Activated naive CD4-positive, alpha-beta T cell treated with anti-CD3 and anti-CD28 coated beads, Interleukin-2, amount 50 U/mL, for 16 hours (primary cell): ENCODE results near the gene SLC45A1.
"Not testable (repeated sequence)": the region's sequence is repeated elsewhere in the genome, so short reads cannot be mapped to it uniquely, and the experiment has no call there.

ENCODE experiments used
- DNase-seq: peaks from one replicate; pipeline ENCODE4 v3.0.0-alpha.2; 2020

Gene SLC45A1

DNA sequence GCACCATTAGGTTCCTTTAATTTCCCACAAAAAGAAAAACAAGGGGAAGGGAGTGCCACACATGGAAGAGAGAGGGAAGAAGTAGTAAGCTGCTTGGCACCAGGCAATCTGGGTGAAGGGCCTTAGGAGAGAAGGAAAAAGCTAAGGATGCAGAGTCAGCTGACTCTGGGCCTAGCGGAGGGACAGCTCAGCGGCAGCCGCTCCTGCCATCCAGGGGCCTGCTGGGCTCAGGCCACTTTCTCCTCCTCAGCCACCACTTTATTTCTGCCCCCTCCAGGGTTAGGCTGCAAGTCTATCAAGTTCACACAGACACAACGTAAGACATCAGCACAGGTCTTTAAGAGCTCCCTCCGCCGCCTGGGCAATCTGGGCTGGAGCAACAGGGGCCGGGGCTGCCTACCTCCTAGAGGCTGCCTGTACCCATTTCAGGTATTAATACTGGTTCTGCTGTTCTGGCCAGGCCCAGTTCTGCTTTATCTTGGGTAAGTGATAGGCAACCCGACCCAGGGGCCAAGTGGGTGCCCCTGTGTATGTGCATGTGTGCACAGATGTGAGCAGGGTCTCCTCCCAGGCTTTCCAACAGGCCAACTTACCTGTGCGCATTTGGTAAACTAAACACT, 53.6 kb downstream of the SLC45A1 start:
- no peak for DNase-seq

GRCh38 chr1:8373125-8373524, 55.2 kb downstream of the SLC45A1 start:
- DNase-seq = no peak

DNA sequence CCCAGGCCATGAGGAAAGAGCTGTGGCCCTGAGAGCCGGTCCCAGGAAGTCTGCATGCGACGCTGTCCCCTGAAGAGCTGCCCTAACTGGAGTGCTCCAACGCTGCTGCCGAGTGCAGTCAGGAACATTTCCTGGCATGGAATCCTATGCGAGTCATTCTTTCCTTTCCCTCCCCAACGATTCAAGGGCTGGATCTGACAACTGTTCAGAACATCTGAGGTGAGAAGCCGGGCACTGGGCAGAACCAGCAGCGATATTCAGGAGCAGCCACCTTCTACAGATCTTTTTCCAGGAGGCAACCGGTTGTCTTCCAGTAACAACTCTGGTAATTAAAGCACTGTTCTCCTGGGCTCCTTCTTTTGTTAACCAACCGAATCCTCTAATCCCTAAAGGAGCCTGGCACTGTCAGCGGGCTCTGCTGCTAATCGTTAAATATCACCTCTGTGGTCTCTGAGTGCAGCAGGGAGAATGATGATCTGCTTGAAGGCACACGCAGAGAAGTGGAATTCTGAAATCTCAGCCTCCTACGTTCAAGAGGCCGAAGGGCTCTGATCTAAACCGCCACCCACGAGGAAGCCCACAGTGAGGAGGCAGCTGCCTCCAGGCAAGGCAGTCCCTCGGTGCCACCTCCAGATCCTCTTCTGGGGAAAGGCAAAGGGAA, 55.8 kb downstream of the SLC45A1 start:
- no peak for DNase-seq

DNA sequence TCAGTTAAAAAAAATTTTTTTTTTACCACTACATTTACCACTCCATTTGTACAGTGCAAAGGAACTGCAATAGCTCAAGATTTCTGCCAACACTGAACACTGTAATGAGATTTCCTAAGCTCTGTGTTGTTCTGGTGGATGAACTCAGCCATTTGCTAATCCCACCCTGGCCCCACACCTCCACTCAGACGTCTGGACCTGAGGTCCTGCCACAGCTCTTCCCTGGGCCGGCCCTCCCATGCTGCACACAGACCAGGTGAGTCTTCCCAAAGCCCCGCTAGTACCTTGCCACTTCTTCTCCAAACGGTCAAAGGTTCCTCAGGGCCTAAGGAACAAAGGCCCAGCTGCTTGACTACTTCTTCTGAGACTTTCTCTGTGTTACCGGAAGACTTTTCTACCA, 56.4 kb downstream of the SLC45A1 start:
- no peak for DNase-seq

DNA sequence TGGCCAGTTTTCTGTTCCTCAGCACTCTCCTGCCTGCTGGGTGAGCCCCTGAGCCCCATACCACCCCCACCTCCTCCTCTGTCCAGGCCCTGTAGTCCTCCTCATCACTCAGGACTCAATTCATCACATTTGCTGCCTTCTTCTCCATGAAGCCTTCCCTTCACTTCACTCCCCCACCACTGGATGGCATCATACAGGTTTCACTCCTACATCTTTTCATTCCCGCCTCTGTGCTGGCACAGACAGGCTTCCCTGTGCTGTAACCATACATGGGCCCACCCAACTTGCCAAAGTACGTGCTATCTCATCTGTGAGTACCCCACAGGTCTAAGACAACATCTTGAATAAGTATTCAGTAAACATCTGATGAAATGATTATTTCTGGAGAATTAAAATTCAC, 56.9 kb downstream of the SLC45A1 start:
- DNase-seq = no peak

DNA sequence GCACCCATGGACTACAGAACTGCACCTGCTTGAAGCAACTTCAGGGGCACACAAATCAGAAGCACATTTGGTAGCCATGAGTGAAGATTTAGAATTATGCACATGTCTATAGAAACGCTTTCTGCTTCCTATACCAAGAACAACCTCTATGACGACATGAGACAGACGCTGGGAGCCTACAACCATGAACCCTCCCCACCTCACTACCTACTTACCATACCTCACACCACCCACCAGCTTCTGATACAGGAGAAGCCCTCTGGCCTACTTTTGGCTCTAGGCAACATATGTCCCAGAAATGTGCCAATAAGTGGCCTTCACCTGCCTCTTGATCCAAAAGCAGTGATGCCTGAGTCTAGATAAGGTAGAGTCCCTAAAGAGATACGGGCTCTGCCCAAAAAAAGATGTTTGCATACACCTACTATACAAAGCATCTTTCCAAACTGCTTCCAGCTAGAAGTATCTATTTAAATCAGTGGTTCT, 58.5 kb downstream of the SLC45A1 start:
- no peak for DNase-seq

GRCh38 chr1:8377271-8377981, 59.5 kb downstream of the SLC45A1 start:
- no peak for DNase-seq

- DNase-seq = no peak
These were observed 60.3 kb downstream of the SLC45A1 start for GRCh38 chr1:8378178-8378577.

DNA sequence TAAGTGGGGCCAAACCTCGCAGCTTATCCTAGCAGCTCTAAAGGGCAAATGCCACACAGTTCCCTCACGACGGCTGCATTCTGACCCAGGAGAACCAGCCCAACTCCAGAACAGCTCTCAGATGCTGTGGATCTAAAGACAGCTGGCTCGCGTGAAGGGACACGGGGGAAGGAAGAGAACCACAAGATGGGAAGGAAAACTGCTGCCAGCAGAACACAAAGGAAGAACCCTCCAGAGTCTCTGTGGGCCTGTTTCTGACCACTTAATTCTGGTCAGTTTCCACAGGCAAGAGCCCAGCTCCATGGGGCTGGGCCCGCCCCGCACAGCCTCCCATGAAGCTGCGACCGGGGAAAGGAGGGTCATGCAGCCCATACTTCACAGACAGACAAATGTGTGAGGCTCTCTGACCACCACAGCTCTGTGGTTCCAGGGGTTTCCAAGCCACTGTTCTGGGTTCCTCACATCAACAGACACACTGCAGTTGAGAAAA, 61.1 kb downstream of the SLC45A1 start:
- no peak for DNase-seq

- DNase-seq = no peak
These were observed 61.7 kb downstream of the SLC45A1 start for GRCh38 chr1:8379513-8380186.

DNA sequence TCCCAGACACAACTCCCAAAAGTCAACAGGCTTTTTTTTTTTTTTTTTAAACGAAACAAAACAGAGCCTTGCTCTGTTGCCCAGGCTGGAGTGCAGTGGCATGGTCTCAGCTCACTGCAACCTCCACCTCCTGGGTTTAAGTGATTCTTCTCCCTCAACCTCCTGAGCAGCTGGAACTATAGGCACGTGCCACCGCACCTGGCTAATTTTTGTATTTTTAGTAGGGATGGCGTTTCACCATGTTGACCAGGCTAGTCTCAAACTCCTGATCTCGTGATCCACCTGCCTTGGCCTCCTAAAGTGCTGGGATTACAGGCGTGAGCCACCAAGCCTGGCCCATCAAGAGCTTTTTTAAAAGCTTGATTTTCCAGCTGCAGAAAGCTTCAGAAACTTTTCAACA, 62.4 kb downstream of the SLC45A1 start:
- DNase-seq = not testable (repeated sequence)

GRCh38 chr1:8381618-8382017, 63.7 kb downstream of the SLC45A1 start:
- no peak for DNase-seq

- DNase-seq = no peak
These were observed 64.2 kb downstream of the SLC45A1 start for GRCh38 chr1:8382051-8382505.

- no peak for DNase-seq
These were observed 64.9 kb downstream of the SLC45A1 start for GRCh38 chr1:8382608-8383505.

GRCh38 chr1:8384088-8384487, 66.2 kb downstream of the SLC45A1 start:
- no peak for DNase-seq

- no peak for DNase-seq
These were observed 66.7 kb downstream of the SLC45A1 start for GRCh38 chr1:8384577-8384976.

DNA sequence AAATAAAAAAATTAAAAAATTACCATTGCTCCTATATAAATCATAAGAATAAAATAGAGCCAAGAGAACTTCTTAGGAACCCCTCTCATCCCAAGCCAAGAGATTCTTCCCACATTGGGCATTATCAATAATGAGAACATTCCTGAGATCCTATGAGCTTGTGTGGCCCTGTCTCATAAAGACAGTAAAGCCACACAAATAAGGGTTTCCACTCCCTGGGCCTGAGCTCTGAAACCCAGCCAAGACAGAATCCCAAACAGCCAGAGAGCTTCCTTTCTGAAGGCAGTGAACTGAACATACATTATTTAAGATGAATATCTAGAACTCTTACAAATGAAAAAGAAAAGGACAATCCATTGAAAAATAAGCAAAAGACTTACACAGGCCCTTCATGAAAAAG, 68.3 kb downstream of the SLC45A1 start:
- no peak for DNase-seq

DNA sequence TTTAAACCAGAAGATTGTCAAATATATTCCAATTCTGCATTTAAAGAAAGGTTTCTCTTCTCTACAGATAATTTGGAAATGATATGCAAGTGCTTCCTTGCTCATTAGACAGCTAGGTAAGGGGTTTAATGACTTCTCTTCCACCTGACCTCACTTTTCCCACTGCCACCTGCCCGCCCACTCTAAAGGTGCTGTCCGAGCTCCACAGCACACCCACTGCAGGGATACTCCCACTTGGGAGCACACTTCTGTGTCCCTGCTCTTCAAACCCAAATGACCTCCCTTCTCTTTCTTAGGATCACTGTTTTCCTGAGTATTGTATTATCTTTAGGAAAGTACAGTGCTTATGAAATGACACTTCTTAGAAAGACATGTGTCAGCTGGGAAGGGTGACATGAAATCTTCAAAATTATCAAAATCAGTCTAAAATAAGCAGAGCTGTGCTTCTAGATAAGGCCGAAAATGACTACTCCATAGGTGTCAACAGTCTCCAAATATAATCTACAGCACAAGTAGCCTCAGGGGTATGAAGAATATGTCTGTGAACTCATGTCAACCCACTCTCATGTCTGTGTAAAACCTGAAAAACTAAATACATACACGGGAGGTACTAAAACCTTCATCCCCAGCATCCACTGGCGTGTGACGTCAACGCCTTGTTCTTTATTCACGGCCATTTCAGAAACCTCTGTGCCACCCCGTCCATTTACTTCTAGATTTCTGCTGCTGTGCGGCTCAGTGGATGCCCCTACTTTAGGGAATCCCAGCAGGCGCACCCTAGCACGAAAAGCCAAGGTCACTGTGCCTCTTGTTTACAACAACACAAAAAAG, 71.0 kb downstream of the SLC45A1 start:
- DNase-seq = no peak

DNA sequence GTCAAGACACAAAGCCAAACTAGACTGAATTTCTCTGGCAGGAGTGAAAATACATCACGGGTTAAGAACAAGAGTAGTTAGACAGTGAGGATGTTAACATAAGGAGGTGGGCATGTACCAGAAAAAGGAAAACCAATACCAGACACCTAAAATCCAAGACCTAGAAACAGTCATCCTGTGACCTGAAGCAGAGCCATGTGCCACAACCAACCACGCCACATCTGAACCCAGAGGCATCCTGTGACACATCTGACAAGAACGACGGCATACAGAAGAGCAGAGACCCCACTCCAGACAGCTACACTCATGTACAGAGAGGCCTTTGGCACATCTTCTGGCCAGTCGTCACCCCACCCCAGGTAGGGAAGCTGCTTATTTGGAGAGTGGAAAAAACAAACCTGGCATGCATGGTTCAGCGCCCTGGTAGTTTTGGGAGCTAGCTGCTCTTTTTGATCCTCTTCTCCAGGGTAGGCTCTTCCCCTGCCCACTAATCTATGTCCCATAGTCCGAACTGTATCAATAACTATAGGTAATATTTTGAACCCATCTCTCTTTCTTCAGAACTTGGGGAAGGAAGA, 72.1 kb downstream of the SLC45A1 start:
- DNase-seq = peak; percentile 27

DNA sequence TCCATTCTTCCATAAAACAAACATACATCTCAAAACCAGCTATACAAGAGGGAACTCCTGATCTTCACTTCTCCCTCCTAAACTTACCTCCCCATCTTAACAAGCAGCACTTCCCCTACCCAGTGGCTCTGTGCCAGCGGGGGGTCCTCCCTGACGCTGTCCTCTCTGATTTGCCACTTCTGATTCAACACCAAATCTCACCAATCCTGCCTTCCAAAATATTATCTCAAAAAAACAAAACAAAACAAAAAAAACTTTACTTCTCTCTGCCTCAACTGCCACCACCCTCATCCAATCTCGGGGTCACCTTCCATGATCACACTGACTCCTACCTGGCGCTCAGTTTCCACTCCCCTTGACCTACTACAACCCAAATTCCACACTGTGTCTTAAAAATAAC, 72.8 kb downstream of the SLC45A1 start:
- DNase-seq = no peak

DNA sequence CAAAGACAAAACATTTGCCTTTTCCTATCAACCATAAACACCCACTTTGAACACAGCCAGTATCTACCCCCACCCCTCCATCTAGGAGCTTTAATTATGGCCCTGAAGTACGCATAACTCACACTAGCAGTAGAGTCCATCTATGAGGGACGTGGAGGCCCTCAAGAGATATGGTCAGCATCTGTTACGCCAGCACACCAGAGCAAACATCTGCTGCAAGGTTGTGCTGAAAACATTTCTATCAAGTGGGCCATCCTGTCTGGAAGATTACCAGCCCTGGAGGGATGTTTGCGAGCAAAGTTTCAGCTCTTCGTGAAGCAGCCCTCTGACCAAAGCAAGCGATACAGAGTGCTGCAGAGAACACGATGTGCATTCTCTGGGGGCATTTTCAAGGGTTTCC, 74.6 kb downstream of the SLC45A1 start:
- no peak for DNase-seq
